Activated CD8-positive, alpha-beta T cell treated with anti-CD3 and anti-CD28 coated beads for 36 hours (primary cell): ENCODE data around the gene ARHGAP20. TPM values are rescaled to one million over a fixed set of nuclear protein-coding genes. Genes with fewer than 3 reads are reported as not detected.

Experiments used
- ATAC-seq: fragments of 200-7000 bp; cut with Tn5 transposase; one replicate; pipeline ENCODE4 v1.10.0; 2021; ENCODE audit warnings: mild to moderate bottlenecking, moderate library complexity
- CTCF ChIA-PET: fragments of 350-600 bp; sonication (Branson Sonifier 250); formaldehyde crosslinking; loops from one replicate; lab custom pipeline; 2021; ENCODE audit warnings: antibody characterized with exemption; lab: Charles Lee
- POLR2A ChIA-PET: fragments of 350-600 bp; sonication (Branson Sonifier 250); formaldehyde crosslinking; loops from one replicate; lab custom pipeline; 2021; ENCODE audit warnings: antibody characterized with exemption; lab: Charles Lee
- DNase-seq: peaks from one replicate; pipeline ENCODE4 v3.0.0-alpha.2; 2020
- H3K27ac Mint-ChIP-seq: one replicate; pipeline ENCODE4 v1.8.0; 2021; ENCODE audit warnings: mild to moderate bottlenecking, mixed read lengths
- H3K27me3 Mint-ChIP-seq: one replicate; pipeline ENCODE4 v1.8.0; 2021; ENCODE audit warnings: mixed read lengths
- H3K36me3 Mint-ChIP-seq: one replicate; pipeline ENCODE4 v1.8.0; 2021; ENCODE audit warnings: low read depth, mixed read lengths
- H3K4me1 Mint-ChIP-seq: one replicate; pipeline ENCODE4 v1.8.0; 2021; ENCODE audit warnings: low read depth, mixed read lengths
- H3K4me3 Mint-ChIP-seq: one replicate; pipeline ENCODE4 v1.8.0; 2021; ENCODE audit warnings: mild to moderate bottlenecking, moderate library complexity, mixed read lengths
- H3K9me3 Mint-ChIP-seq: one replicate; pipeline ENCODE4 v1.8.0; 2021; ENCODE audit warnings: mixed read lengths
- CTCF ChIP-seq: fragments of 200-600 bp; IDR thresholded peaks from one replicate; pipeline ENCODE4 v1.8.0; 2022; ENCODE audit warnings: antibody characterized with exemption, mild to moderate bottlenecking
- intact Hi-C: fragments of 100-400 bp; cut with micrococcal nuclease; formaldehyde crosslinking; loops from one replicate; pipeline ENCODE4 v1.10.0; 2022
- total RNA-seq, 2 experiments: library from RNA; stranded (reverse); gene quantifications; one replicate each; pipeline ENCODE4 v1.2.3, GENCODE V29; 2021

Gene ARHGAP20
- total RNA-seq, 2 experiments from 2014 or later, result 0.25 to 0.45 TPM

GRCh38 chr11:110711448-110711775 is 825 bp downstream of the ARHGAP20 start:
- Mint-ChIP-seq H3K9me3 (no peaks in the 10 kb centered on the region), H3K4me3 (peak overlapping the region; percentile 63), H3K27ac (no peak overlapping the region), H3K4me1 (peaks cover 13% of the 10 kb centered on the region), H3K36me3 (no peaks in the 10 kb centered on the region), H3K27me3 (peaks cover 64% of the 10 kb centered on the region)
- DNase-seq (no peak), ATAC-seq (no peak)
- ChIA-PET CTCF (no interaction called here), POLR2A (no interaction called here)
- TF ChIP-seq CTCF, result no peak
- intact Hi-C loops, result no loop called here

- Mint-ChIP-seq H3K4me3 (peak overlapping the region; percentile 63), H3K27me3 (peaks cover 65% of the 10 kb centered on the region), H3K4me1 (peaks cover 13% of the 10 kb centered on the region), H3K36me3 (no peaks in the 10 kb centered on the region), H3K27ac (no peak overlapping the region), H3K9me3 (no peaks in the 10 kb centered on the region)
- intact Hi-C loops, result no loop called here
- POLR2A ChIA-PET, result no interaction called here
- TF ChIP-seq CTCF, result no peak
- ATAC-seq (no peak), DNase-seq (no peak)
- CTCF ChIA-PET, result no interaction called here
Observed at GRCh38 chr11:110710628-110711381, 1.4 kb downstream of the ARHGAP20 start.

GRCh38 chr11:110704210-110704864 is 7.9 kb downstream of the ARHGAP20 start:
- ChIA-PET CTCF (no interaction called here), POLR2A (no interaction called here)
- Mint-ChIP-seq H3K36me3 (no peaks in the 10 kb centered on the region), H3K9me3 (no peaks in the 10 kb centered on the region), H3K4me3 (no peak overlapping the region), H3K27me3 (peaks cover 28% of the 10 kb centered on the region), H3K27ac (no peak overlapping the region), H3K4me1 (no peaks in the 10 kb centered on the region)
- intact Hi-C loops, result no loop called here
- no peak for TF ChIP-seq CTCF
- DNase-seq (no peak), ATAC-seq (no peak)

- Mint-ChIP-seq H3K4me3 (no peak overlapping the region), H3K36me3 (no peaks in the 10 kb centered on the region), H3K27me3 (no peaks in the 10 kb centered on the region), H3K27ac (no peak overlapping the region), H3K4me1 (no peaks in the 10 kb centered on the region), H3K9me3 (no peaks in the 10 kb centered on the region)
- no peak for ATAC-seq
- TF ChIP-seq CTCF, result no peak
- no peak for DNase-seq
- POLR2A ChIA-PET, result no interaction called here
- CTCF ChIA-PET, result no interaction called here
- intact Hi-C loops, result no loop called here
Observed at GRCh38 chr11:110691926-110692325, 20.3 kb downstream of the ARHGAP20 start.

- Mint-ChIP-seq H3K36me3 (no peaks in the 10 kb centered on the region), H3K27me3 (no peaks in the 10 kb centered on the region), H3K4me3 (no peak overlapping the region), H3K4me1 (no peaks in the 10 kb centered on the region), H3K27ac (no peak overlapping the region), H3K9me3 (no peaks in the 10 kb centered on the region)
- DNase-seq (no peak), ATAC-seq (no peak)
- intact Hi-C loops, result no loop called here
- ChIA-PET CTCF (no interaction called here), POLR2A (no interaction called here)
- no peak for TF ChIP-seq CTCF
Observed at GRCh38 chr11:110689306-110689705, 22.9 kb downstream of the ARHGAP20 start.
